Upper lobe of right lung (tissue), 1 donor: ENCODE results near the gene TMEM266. TPM values are rescaled to one million over a fixed set of nuclear protein-coding genes. Genes with fewer than 3 reads are reported as not detected.

ENCODE experiments used
- ATAC-seq: fragments of 200-7000 bp; cut with Tn5 transposase; one replicate; pipeline ENCODE4 v1.9.1; 2020; ENCODE audit warnings: mild to moderate bottlenecking, moderate library complexity
- DNase-seq: peaks from one replicate; pipeline ENCODE4 v3.0.0-alpha.2; 2020
- H3K27ac ChIP-seq: fragments of 200-600 bp; one replicate; pipeline ENCODE4 v1.8.0; 2022
- H3K27me3 ChIP-seq: fragments of 200-600 bp; one replicate; pipeline ENCODE4 v1.8.0; 2022; ENCODE audit warnings: mild to moderate bottlenecking
- H3K36me3 ChIP-seq: fragments of 200-600 bp; one replicate; pipeline ENCODE4 v1.8.0; 2022
- H3K4me1 ChIP-seq: fragments of 200-600 bp; one replicate; pipeline ENCODE4 v1.8.0; 2022
- H3K4me3 ChIP-seq: fragments of 200-600 bp; one replicate; pipeline ENCODE4 v1.8.0; 2022; ENCODE audit warnings: mild to moderate bottlenecking
- H3K9me3 ChIP-seq: fragments of 200-600 bp; one replicate; pipeline ENCODE4 v1.8.0; 2022
- intact Hi-C: fragments of 100-400 bp; cut with DNase I; formaldehyde crosslinking; loops from one replicate; pipeline ENCODE4 v1.11.0; 2022
- total RNA-seq: library from RNA; stranded (reverse); fragmentation: NEBNext Ultra II Directional; extraction: Animal tissue kit (Norgen Biotek cat#: 25700); gene quantifications from one replicate; pipeline ENCODE4 v1.2.1, GENCODE V29; 2021
- TF ChIP-seq, protein P1 (sequence below): fragments of 200-600 bp; IDR thresholded peaks from one replicate; pipeline ENCODE4 v1.8.0; 2022; ENCODE audit warnings: antibody characterized with exemption
- donor health status: DM: no; HTN: yes; CAD: no; lungs with severe emphysema.

TMEM266 gene
- total RNA-seq, 1 donor from 2014 or later: 2.5 TPM

- ATAC-seq (peak; percentile 41), DNase-seq (peak; percentile 51)
- H3K4me3 ChIP-seq: no peak overlapping the region
- no peak overlapping the region for H3K27ac ChIP-seq
- no peaks in the 10 kb centered on the region for H3K9me3 ChIP-seq
- H3K4me1 ChIP-seq: peaks cover 6% of the 10 kb centered on the region
- H3K27me3 ChIP-seq: peaks cover 10% of the 10 kb centered on the region
- TF ChIP-seq, protein P1, sequence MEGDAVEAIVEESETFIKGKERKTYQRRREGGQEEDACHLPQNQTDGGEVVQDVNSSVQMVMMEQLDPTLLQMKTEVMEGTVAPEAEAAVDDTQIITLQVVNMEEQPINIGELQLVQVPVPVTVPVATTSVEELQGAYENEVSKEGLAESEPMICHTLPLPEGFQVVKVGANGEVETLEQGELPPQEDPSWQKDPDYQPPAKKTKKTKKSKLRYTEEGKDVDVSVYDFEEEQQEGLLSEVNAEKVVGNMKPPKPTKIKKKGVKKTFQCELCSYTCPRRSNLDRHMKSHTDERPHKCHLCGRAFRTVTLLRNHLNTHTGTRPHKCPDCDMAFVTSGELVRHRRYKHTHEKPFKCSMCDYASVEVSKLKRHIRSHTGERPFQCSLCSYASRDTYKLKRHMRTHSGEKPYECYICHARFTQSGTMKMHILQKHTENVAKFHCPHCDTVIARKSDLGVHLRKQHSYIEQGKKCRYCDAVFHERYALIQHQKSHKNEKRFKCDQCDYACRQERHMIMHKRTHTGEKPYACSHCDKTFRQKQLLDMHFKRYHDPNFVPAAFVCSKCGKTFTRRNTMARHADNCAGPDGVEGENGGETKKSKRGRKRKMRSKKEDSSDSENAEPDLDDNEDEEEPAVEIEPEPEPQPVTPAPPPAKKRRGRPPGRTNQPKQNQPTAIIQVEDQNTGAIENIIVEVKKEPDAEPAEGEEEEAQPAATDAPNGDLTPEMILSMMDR: no peak
- intact Hi-C loops: no loop called here
- H3K36me3 ChIP-seq: no peaks in the 10 kb centered on the region
Observed at GRCh38 chr15:76196269-76197231, 136.8 kb downstream of the TMEM266 start.

GRCh38 chr15:76197703-76198455 lies 138.1 kb downstream of the TMEM266 start:
- H3K4me3 ChIP-seq: no peak overlapping the region
- ATAC-seq (no peak), DNase-seq (peak; percentile 54)
- intact Hi-C loops: no loop called here
- peaks cover 6% of the 10 kb centered on the region for H3K4me1 ChIP-seq
- H3K27ac ChIP-seq: no peak overlapping the region
- no peaks in the 10 kb centered on the region for H3K9me3 ChIP-seq
- H3K27me3 ChIP-seq: no peaks in the 10 kb centered on the region
- TF ChIP-seq, protein P1: no peak
- H3K36me3 ChIP-seq: no peaks in the 10 kb centered on the region

- Histone ChIP-seq H3K4me3 (no peak overlapping the region), H3K36me3 (no peaks in the 10 kb centered on the region), H3K9me3 (no peaks in the 10 kb centered on the region), H3K4me1 (peaks cover 6% of the 10 kb centered on the region), H3K27ac (no peak overlapping the region), H3K27me3 (no peaks in the 10 kb centered on the region)
- TF ChIP-seq, protein P1: no peak
- DNase-seq (peak; percentile 44), ATAC-seq (no peak)
- intact Hi-C loops: no loop called here
Observed at GRCh38 chr15:76198456-76199105, 138.8 kb downstream of the TMEM266 start.

DNA sequence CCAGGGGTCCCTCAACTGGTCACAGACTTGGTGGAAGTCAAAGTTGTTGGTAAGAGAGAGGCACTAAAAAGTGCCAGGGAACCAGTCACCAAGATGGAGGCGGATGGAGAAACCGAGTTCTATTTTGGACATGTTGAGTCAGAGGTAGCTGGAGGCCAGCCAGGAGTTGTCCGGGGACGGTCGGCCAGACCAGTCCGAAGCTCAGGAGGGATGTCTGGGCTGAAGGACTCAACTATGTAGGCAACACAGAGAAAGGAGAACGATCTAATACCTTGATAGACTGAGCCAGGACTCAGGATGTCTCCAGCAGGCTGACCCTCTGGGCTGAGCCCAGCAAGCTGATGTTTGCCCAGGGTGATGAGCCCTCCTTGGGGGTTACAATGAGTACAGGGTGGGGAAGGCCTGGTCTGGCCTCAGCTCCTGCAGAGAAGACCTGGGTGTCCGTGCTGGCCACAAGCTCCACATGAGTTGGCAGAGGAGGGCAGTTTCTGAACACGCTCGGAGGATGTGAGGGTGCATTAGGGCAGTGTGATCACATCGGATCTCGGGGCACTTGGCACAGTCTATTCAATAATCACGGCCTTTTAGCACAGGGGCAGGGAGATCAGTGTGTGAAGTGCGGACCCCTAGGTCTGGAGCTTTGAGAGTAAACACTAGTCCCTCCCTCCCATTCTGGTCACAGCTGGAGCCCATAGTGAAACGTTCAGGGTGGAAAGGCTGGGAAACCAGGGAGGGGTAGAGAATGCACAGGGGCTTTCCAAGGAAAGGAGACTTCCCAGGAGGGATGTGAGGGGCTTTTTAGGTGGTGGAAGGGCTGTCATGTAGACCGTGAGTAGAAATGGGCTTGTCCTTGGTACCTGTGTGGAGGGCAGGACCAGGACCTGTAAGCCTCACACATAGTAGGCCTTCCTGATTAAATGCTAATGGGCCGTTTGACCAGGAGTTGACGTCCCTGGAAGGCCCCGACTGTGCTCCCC lies 139.6 kb downstream of the TMEM266 start:
- Histone ChIP-seq H3K27me3 (no peaks in the 10 kb centered on the region), H3K4me3 (no peak overlapping the region), H3K9me3 (no peaks in the 10 kb centered on the region), H3K36me3 (no peaks in the 10 kb centered on the region), H3K27ac (no peak overlapping the region), H3K4me1 (peaks cover 6% of the 10 kb centered on the region)
- TF ChIP-seq, protein P1: no peak
- ATAC-seq (no peak), DNase-seq (peak; percentile 36)
- intact Hi-C loops: no loop called here

- TF ChIP-seq, protein P1: no peak
- no peak overlapping the region for H3K27ac ChIP-seq
- H3K4me3 ChIP-seq: no peak overlapping the region
- DNase-seq (peak; percentile 43), ATAC-seq (no peak)
- no peaks in the 10 kb centered on the region for H3K36me3 ChIP-seq
- intact Hi-C loops: no loop called here
- peaks cover 6% of the 10 kb centered on the region for H3K4me1 ChIP-seq
- H3K27me3 ChIP-seq: no peaks in the 10 kb centered on the region
- no peaks in the 10 kb centered on the region for H3K9me3 ChIP-seq
Observed at GRCh38 chr15:76200083-76200465, 140.3 kb downstream of the TMEM266 start.
